GM23248 (cell line): ENCODE measurements around the gene PRCP.

Experiments used
- EZH2 ChIP-seq: fragments of 200-600 bp; sonication (generic); IDR thresholded peaks from 2 replicates; pipeline ENCODE4 v1.6.1; 2018; ENCODE audit warnings: antibody characterized with exemption, mild to moderate bottlenecking; ENCODE audit not compliant: insufficient read depth, poor library complexity, severe bottlenecking
- EZH2phosphoT487 ChIP-seq: fragments of 200-600 bp; sonication (generic); IDR thresholded peaks from 2 replicates; pipeline ENCODE4 v1.6.1; 2018; ENCODE audit warnings: antibody characterized with exemption, moderate library complexity, mild to moderate bottlenecking, low read depth; ENCODE audit not compliant: insufficient read depth

DNA sequence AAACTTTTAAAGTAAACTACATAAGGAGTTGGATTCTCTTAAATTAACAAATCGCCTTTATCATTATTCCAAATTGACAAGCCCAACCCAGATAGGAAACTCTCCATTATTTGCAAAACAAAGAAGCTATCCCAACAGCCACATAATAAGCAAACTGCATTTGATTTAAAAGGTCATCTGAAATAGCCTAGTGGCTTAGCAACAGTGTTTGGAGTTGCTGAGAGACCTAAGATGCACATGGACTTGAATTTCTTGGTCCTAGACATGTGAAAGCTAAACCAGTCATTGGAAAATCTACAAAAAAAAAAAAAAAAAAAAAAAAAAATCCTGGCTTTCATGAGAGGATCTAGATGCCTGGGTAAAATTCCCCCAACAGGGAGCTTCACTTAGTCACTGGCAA is 69.5 kb downstream of the PRCP start:
- TF ChIP-seq EZH2phosphoT487 (no peak), EZH2 (no peak)
